AG09319 (cell line): Measurements from ENCODE around the gene FRG1.
"Not testable (repeated sequence)": the region's sequence is repeated elsewhere in the genome, so short reads cannot be mapped to it uniquely, and the experiment has no call there.

ENCODE experiments used
- DNase-seq: peaks from one replicate; pipeline ENCODE4 v3.0.0-alpha.2; 2010; ENCODE audit warnings: low read depth; ENCODE audit errors: extremely low read depth
- CTCF ChIP-seq: IDR thresholded peaks from 2 replicates; pipeline ENCODE4 v1.5.1; 2011; ENCODE audit warnings: low read depth, mild to moderate bottlenecking, inconsistent platforms, low read length, moderate library complexity

FRG1 gene

GRCh38 chr4:189941005-189941450, 356 bp downstream of the FRG1 start:
- DNase-seq, result no peak
- no peak for TF ChIP-seq CTCF

- DNase-seq, result not testable (repeated sequence)
Measured at GRCh38 chr4:189942412-189942811, 1.7 kb downstream of the FRG1 start.

- DNase-seq, result not testable (repeated sequence)
Measured at GRCh38 chr4:189944077-189944476, 3.4 kb downstream of the FRG1 start.

DNA sequence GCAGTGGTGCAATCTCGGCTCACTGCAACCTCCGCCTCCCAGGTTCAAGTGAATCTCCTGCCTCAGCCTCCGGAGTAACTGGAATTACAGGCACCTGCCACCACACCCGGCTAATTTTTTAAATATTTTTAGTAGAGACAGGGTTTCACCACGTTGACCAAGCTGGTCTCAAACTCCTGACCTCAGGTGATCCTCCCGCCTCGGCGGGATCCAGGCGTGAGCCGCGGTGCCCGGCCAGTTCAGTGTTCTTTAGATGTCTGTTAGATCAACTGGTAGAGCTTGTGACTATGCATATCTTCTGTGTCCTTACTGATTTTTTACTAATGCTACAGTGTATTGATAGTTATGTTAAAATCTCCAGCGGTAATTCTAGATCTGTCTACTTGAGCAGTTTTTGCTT, 6.2 kb downstream of the FRG1 start:
- DNase-seq, result not testable (repeated sequence)

DNA sequence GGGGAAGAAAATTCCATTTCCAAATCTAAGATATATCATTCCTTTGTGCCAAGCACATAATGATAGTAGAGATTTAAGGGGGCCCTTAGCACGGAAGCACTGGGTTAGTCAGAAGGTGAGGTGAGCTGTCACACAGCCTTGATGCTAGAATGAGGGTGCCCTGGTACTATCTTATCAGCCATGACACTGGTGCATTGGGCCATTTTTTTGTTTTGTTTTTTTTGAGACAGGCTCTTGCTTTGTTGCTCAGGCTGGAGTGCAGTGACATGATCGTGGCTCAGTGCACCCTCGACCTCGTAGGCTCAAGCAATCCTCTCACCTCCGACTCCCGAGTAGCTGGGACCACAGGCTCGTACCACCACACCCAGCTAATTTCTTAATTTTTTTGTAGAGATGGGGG, 7.8 kb downstream of the FRG1 start:
- DNase-seq, result not testable (repeated sequence)

GRCh38 chr4:189969291-189969690, 28.6 kb downstream of the FRG1 start:
- not testable (repeated sequence) for DNase-seq

DNA sequence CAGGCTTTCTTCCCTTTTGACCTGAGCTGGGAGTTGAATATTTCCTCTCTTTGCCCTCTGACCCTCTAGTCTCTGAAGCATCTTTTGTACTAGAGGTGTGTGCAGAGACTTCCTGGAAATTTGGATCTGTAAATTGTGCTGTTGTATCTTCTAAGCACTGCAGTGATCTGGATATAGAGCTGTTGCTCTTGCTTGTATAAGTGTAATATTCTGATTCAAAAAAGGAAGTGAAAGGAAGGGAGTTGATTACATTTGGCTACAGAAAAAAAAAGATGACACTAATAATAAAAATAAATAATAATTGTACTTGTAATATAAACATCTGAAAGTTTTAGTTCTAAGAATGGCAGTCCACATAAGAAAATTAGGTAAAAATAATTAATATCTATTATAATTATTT, 33.0 kb downstream of the FRG1 start:
- no peak for TF ChIP-seq CTCF
- no peak for DNase-seq

GRCh38 chr4:189974056-189974455, 33.4 kb downstream of the FRG1 start:
- DNase-seq, result no peak
- TF ChIP-seq CTCF, result peak; percentile 3

- no peak for DNase-seq
- TF ChIP-seq CTCF, result no peak
Measured at GRCh38 chr4:189979196-189980047, 38.8 kb downstream of the FRG1 start.

GRCh38 chr4:189980292-189980691, 39.6 kb downstream of the FRG1 start:
- DNase-seq, result not testable (repeated sequence)

DNA sequence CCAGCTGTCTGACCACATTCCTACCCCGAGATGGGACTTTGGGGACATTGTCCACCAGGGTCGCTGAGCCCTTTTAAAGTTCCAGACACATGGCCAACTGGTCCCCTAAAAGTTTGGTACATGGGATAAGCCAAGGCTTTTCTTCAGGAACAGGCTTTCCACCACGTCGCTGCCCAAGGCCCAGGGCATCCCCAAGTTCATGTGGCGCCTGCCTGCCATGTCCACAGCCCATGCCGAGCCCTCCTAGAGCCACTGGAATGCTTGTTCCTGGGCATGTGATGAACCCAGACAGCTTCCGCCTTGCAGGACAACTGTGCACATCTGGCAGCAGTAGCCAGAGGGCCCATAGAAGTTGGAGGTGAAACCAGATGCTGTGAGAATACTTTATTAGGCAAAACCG, 41.3 kb downstream of the FRG1 start:
- no peak for DNase-seq
- no peak for TF ChIP-seq CTCF

DNA sequence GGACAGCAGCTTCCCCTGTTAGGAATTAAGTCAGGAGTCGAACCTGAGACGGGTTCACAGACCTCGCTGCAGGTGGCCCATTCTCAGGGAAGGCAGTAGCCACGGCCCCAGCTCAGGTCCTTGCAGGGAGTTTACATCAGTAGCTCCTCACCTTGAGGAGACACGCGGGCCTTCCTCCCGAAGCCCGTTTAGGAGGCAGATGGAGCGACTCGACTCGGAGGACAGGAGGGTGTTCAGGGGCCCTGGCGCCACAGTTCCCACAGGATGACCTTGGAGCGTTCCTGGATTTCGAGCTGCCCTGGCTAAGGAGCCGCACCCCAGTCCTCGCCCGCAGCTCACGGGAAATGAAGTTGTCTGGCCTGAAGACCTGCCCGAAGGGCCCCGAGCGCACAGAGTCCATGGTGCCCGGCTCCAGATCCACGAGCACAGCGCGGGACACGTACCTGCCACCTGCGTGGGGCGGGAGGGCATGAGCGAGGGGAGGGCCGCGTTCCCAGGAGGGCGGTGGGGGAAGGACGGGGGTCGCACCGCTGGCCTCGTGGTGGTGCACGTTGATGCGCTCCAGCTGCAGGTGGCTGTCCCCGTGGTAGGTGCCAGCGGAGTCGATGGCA, 43.3 kb downstream of the FRG1 start:
- DNase-seq, result not testable (repeated sequence)

DNA sequence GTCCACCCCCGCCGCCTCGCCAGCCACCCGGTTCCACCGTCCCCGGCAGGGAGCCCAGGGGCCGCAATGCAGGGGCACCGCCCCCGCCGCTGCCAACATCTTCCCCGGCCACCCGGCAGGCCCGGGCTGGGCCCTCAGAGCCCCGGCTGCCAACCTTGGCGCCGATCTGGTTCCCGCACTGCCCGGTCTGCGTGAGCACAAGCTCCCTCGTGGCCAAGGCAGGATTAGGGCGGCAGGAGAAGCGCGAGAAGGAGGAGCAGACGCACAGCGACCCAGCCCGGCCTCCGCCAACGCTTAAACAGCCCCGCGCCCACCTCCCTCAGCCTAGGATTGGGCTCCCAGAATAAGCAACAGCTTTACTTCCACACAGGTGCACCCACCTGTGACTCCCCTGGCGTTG, 44.0 kb downstream of the FRG1 start:
- DNase-seq, result not testable (repeated sequence)

GRCh38 chr4:189985651-189986243, 45.1 kb downstream of the FRG1 start:
- not testable (repeated sequence) for DNase-seq
